H9 (cell line): ENCODE measurements around the gene HCFC1. TPM values are rescaled to one million over a fixed set of nuclear protein-coding genes. Genes with fewer than 3 reads are reported as not detected.

Source experiments
- DNase-seq: peaks from one replicate; pipeline ENCODE4 v3.0.0-alpha.2; 2017
- H2AFZ ChIP-seq: one replicate; pipeline ENCODE4 v1.6.1; 2013; ENCODE audit warnings: mild to moderate bottlenecking, low read length, control low read depth, moderate library complexity
- H2AK5ac ChIP-seq: 2 replicates; pipeline ENCODE4 v1.6.1; 2013; ENCODE audit warnings: low read length, control low read depth, mixed read lengths; ENCODE audit not compliant: insufficient read length
- H2BK120ac ChIP-seq: one replicate; pipeline ENCODE4 v1.6.1; 2013; ENCODE audit warnings: low read depth, mild to moderate bottlenecking, low read length, control low read depth, inconsistent platforms; ENCODE audit not compliant: poor library complexity, severe bottlenecking
- H2BK12ac ChIP-seq: 2 replicates; pipeline ENCODE4 v1.6.1; 2013; ENCODE audit warnings: low read length, control low read depth, mixed read lengths, low read depth; ENCODE audit not compliant: insufficient read length
- H2BK15ac ChIP-seq: 2 replicates; pipeline ENCODE4 v1.6.1; 2013; ENCODE audit warnings: low read depth, low read length, control low read depth
- H2BK20ac ChIP-seq: one replicate; pipeline ENCODE4 v1.6.1; 2013; ENCODE audit warnings: low read depth, mild to moderate bottlenecking, low read length, control low read depth, inconsistent platforms; ENCODE audit not compliant: poor library complexity, severe bottlenecking
- H2BK5ac ChIP-seq: 2 replicates; pipeline ENCODE4 v1.6.1; 2013; ENCODE audit warnings: low read length, control low read depth, mixed read lengths; ENCODE audit not compliant: insufficient read length
- H3K14ac ChIP-seq: 2 replicates; pipeline ENCODE4 v1.6.1; 2013; ENCODE audit warnings: low read length, control low read depth; ENCODE audit not compliant: insufficient read depth
- H3K18ac ChIP-seq: 2 replicates; pipeline ENCODE4 v1.6.1; 2013; ENCODE audit warnings: low read depth, mild to moderate bottlenecking, mixed read lengths, low read length, control low read depth; ENCODE audit not compliant: insufficient read length
- H3K23ac ChIP-seq: 2 replicates; pipeline ENCODE4 v1.6.1; 2013; ENCODE audit warnings: low read length, control low read depth, mixed read lengths, low read depth; ENCODE audit not compliant: insufficient read length
- H3K23me2 ChIP-seq: 2 replicates; pipeline ENCODE4 v1.6.1; 2013; ENCODE audit warnings: low read depth, mild to moderate bottlenecking, mixed read lengths, low read length, control low read depth; ENCODE audit not compliant: insufficient read length, poor library complexity, severe bottlenecking
- H3K27ac ChIP-seq: 2 replicates; pipeline ENCODE4 v1.5.1; 2013; ENCODE audit warnings: low read length, control low read depth, mixed read lengths, low read depth; ENCODE audit not compliant: insufficient read length
- H3K27me3 ChIP-seq: 2 replicates; pipeline ENCODE4 v1.6.1; 2013; ENCODE audit warnings: low read length, control low read depth, inconsistent platforms; ENCODE audit not compliant: insufficient read depth
- H3K4ac ChIP-seq: 2 replicates; pipeline ENCODE4 v1.6.1; 2013; ENCODE audit warnings: low read depth, mild to moderate bottlenecking, control low read depth, inconsistent platforms, low read length, moderate library complexity
- H3K4me1 ChIP-seq: 2 replicates; pipeline ENCODE4 v1.6.1; 2013; ENCODE audit warnings: low read length, control low read depth, inconsistent platforms; ENCODE audit not compliant: insufficient read depth
- H3K4me2 ChIP-seq: 2 replicates; pipeline ENCODE4 v1.6.1; 2013; ENCODE audit warnings: low read length, control low read depth, mixed read lengths; ENCODE audit not compliant: insufficient read length, insufficient read depth
- H3K56ac ChIP-seq: 2 replicates; pipeline ENCODE4 v1.6.1; 2013; ENCODE audit warnings: low read depth, mild to moderate bottlenecking, mixed read lengths, low read length, control low read depth; ENCODE audit not compliant: insufficient read length
- H3K79me1 ChIP-seq: 2 replicates; pipeline ENCODE4 v1.6.1; 2013; ENCODE audit warnings: low read depth, mild to moderate bottlenecking, moderate library complexity, low read length, control low read depth, inconsistent platforms; ENCODE audit not compliant: insufficient read depth, poor library complexity, severe bottlenecking
- H3K79me2 ChIP-seq: 2 replicates; pipeline ENCODE4 v1.6.1; 2013; ENCODE audit warnings: low read length, control low read depth, inconsistent platforms; ENCODE audit not compliant: insufficient read depth
- H3K9ac ChIP-seq: 2 replicates; pipeline ENCODE4 v1.6.1; 2013; ENCODE audit warnings: low read length, control low read depth, mixed read lengths; ENCODE audit not compliant: insufficient read length; ENCODE audit errors: extremely low read depth
- H3K9me3 ChIP-seq: one replicate; pipeline ENCODE4 v1.6.1; 2013; ENCODE audit warnings: low read depth, low read length, inconsistent platforms; ENCODE audit not compliant: control insufficient read depth
- H3T11ph ChIP-seq: one replicate; pipeline ENCODE4 v1.6.1; 2013; ENCODE audit warnings: mild to moderate bottlenecking, low read length, control low read depth, inconsistent platforms
- H4K20me1 ChIP-seq: one replicate; pipeline ENCODE4 v1.6.1; 2013; ENCODE audit not compliant: control insufficient read depth, insufficient read length, insufficient read depth
- H4K5ac ChIP-seq: 2 replicates; pipeline ENCODE4 v1.6.1; 2013; ENCODE audit warnings: low read depth, mild to moderate bottlenecking, mixed read lengths, low read length, control low read depth; ENCODE audit not compliant: insufficient read length
- H4K8ac ChIP-seq: replicated peaks from 2 replicates; pipeline ENCODE4 v1.6.1; 2013; ENCODE audit warnings: low read length, control low read depth, mixed read lengths, low read depth; ENCODE audit not compliant: insufficient read length
- H4K91ac ChIP-seq: 2 replicates; pipeline ENCODE4 v1.6.1; 2013; ENCODE audit warnings: low read depth, mild to moderate bottlenecking, moderate library complexity, mixed read lengths, low read length, control low read depth; ENCODE audit not compliant: insufficient read length
- H3K27ac Mint-ChIP-seq, 3 experiments: 2 replicates in 2 of 3; 3 replicates in 1 of 3; pipeline ENCODE4 v1.8.0; 2020 to 2021; ENCODE audit warnings: mixed read lengths in 3 of 3, mild to moderate bottlenecking in 1 of 3, moderate library complexity in 1 of 3
- H3K27me3 Mint-ChIP-seq: 2 replicates; pipeline ENCODE4 v1.8.0; 2021; ENCODE audit warnings: low read depth, mild to moderate bottlenecking, moderate library complexity, mixed read lengths
- H3K36me3 Mint-ChIP-seq, 3 experiments: 2 replicates in 2 of 3; 3 replicates in 1 of 3; pipeline ENCODE4 v1.8.0; 2020 to 2021; ENCODE audit warnings: low read depth in 3 of 3, mixed read lengths in 3 of 3; ENCODE audit not compliant: insufficient read depth in 1 of 3
- H3K4me1 Mint-ChIP-seq, 2 experiments: 2 replicates each; pipeline ENCODE4 v1.8.0; 2020; ENCODE audit warnings: mixed read lengths in 2 of 2
- H3K4me3 Mint-ChIP-seq, 2 experiments: 2 replicates in 1 of 2; 3 replicates in 1 of 2; pipeline ENCODE4 v1.8.0; 2020 to 2021; ENCODE audit warnings: mild to moderate bottlenecking in 2 of 2, mixed read lengths in 2 of 2, moderate library complexity in 1 of 2
- H3K9me3 Mint-ChIP-seq, 2 experiments: 2 replicates in 1 of 2; 3 replicates in 1 of 2; pipeline ENCODE4 v1.8.0; 2020; ENCODE audit warnings: mild to moderate bottlenecking in 2 of 2, mixed read lengths in 2 of 2, moderate library complexity in 1 of 2
- CTCF ChIP-seq: fragments of 200-600 bp; sonication (generic); conservative IDR thresholded peaks from 3 replicates; pipeline ENCODE4 v1.8.0; 2021; ENCODE audit warnings: antibody characterized with exemption, mild to moderate bottlenecking
- WGBS: extraction: QIAGEN DNeasy Blood & Tissue Kit; methylation state at CpG from one replicate; pipeline ENCODE4 v1.1.7; 2013; ENCODE audit warnings: missing lambda C conversion rate, low lambda C conversion rate, mixed read lengths; ENCODE audit not compliant: insufficient read length; ENCODE audit errors: extremely low coverage; 5-methylcytosine and 5-hydroxymethylcytosine counted together
- total RNA-seq: library from RNA; stranded (reverse); gene quantifications from 2 replicates; pipeline ENCODE4 v1.2.1, GENCODE V29; 2021

The HCFC1 gene
- total RNA-seq, 1 experiment from 2014 or later: 144 TPM

GRCh38 chrX:153939573-153939972 is 32.0 kb downstream of the HCFC1 start:
- Histone ChIP-seq H3K79me1 (no peaks in the 10 kb centered on the region), H3K9me3 (peaks cover 4% of the 10 kb centered on the region), H2BK5ac (no peak overlapping the region), H3K23ac (no peak overlapping the region), H3K79me2 (no peaks in the 10 kb centered on the region), H4K5ac (no peak overlapping the region), H3K9ac (no peak overlapping the region), H3K27me3 (no peaks in the 10 kb centered on the region), H3K27ac (no peak overlapping the region), H3K56ac (no peak overlapping the region), H2AK5ac (no peak overlapping the region), H2BK15ac (no peak overlapping the region), H4K8ac (no peak overlapping the region), H2BK120ac (no peak overlapping the region), H2BK20ac (no peak overlapping the region), H4K20me1 (no peaks in the 10 kb centered on the region), H3K4me1 (no peaks in the 10 kb centered on the region), H2AFZ (no peak overlapping the region), H3K4ac (no peak overlapping the region), H3K23me2 (no peaks in the 10 kb centered on the region), H4K91ac (no peak overlapping the region), H2BK12ac (no peak overlapping the region), H3K4me2 (no peak overlapping the region), H3K14ac (peak overlapping the region; percentile 50; the same call in 1 of the 2 replicates), H3K18ac (no peak overlapping the region), H3T11ph (no peak overlapping the region)
- TF ChIP-seq CTCF: no peak
- H3K4me1 Mint-ChIP-seq: peaks cover 13 to 27% of the 10 kb centered on the region in 2 experiments
- WGBS: no CpG with 5 or more reads among the region's 7 CpGs
- no peak for DNase-seq
- peak overlapping the region in 2 of 3 experiments; percentile 63 to 87; a peak in 2 of 7 replicates for H3K27ac Mint-ChIP-seq
- H3K9me3 Mint-ChIP-seq: peaks cover 44 to 56% of the 10 kb centered on the region in 2 experiments
- peaks cover 8 to 16% (median 10%) of the 10 kb centered on the region in 3 experiments; a peak in 6 of 7 replicates for H3K36me3 Mint-ChIP-seq
- H3K27me3 Mint-ChIP-seq: no peaks in the 10 kb centered on the region
- no peak overlapping the region; a peak in 1 of 5 replicates for H3K4me3 Mint-ChIP-seq
